ENCODE results near the gene PADI1. TPM values are rescaled to one million over a fixed set of nuclear protein-coding genes. Genes with fewer than 3 reads are reported as not detected.

The PADI1 gene
- total and polyA plus RNA-seq, 2 donors (not counting 1 experiment from before 2014, with no cell fraction given) = not detected

DNA sequence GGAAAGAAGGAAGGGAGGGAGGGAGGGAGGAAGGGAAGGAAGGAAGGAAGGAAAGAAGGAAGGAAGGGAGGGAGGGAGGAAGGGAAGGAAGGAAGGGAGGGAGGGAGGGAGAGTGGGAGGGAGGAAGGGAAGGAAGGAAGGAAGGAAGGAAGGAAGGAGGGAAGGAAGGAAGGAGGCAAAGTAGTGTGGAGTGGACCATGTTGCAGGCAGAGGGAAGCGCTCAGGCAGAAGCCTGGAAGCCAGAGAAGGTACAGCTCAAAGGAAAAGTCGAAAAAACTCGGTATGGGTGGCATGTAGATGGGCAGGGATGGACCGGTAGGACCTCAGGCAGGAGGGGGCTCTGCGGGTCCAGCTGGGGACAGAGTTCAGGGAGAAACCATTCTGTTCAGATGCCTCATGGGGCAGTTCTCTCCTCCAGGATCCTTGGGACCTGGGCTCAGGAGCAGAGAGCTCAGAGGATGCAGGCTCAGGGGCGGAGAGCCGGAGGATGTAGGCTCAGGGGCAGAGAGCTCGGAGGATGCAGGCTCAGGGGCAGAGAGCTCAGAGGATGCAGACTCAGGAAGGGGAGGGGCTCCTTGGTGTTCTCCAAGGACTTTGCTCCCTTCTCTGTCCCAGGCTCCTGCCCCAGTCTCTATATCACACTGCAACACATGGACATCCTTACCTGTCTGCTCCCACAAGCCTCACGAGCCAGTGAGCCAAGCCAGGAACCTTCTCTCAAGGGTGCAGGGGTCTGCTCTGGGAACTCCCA, 30.4 kb downstream of the PADI1 start:
- Histone ChIP-seq H4K20me1 (ENCODE audit: control insufficient read depth, insufficient read depth, low read length, poor library complexity, severe bottlenecking) (no peaks in the 10 kb centered on the region), H3K27me3 (replicated peaks in 1 of 4; ENCODE audit: control extremely low read depth in 1 of 4, control insufficient read depth in 3 of 4, insufficient read depth in 4 of 4, low read length in 3 of 4) (no peaks in the 10 kb centered on the region), H3K4me3 (ENCODE audit: control extremely low read depth in 1 of 5, extremely low read depth in 1 of 5, insufficient read depth in 1 of 5, low read depth in 2 of 5, low read length in 4 of 5) (no peak overlapping the region), H3K9ac (ENCODE audit: low read length) (no peak overlapping the region), H2AFZ (ENCODE audit: insufficient read depth, low read depth, low read length, poor library complexity, severe bottlenecking) (no peak overlapping the region), H3K79me2 (ENCODE audit: control insufficient read depth, insufficient read depth, low read length) (no peaks in the 10 kb centered on the region), H3K4me1 (ENCODE audit: control insufficient read depth in 2 of 2, insufficient read depth in 2 of 2, low read length in 2 of 2) (peaks cover 0 to 4% of the 10 kb centered on the region in 2 donors), H3K36me3 (replicated peaks in 1 of 2; ENCODE audit: control extremely low read depth in 1 of 2, control insufficient read depth in 1 of 2, extremely low read depth in 1 of 2, insufficient read depth in 2 of 2, low read length in 1 of 2) (no peaks in the 10 kb centered on the region), H3K9me3 (ENCODE audit: control extremely low read depth in 1 of 3, control insufficient read depth in 2 of 3, insufficient read depth in 1 of 3, low read length in 2 of 3) (no peaks in the 10 kb centered on the region), H3K4me2 (replicated peaks; ENCODE audit: low read depth, low read length, poor library complexity, severe bottlenecking) (no peak overlapping the region), H3K27ac (ENCODE audit: low read length in 2 of 2) (no peak overlapping the region)
- ChIA-PET POLR2A (no interaction called here), CTCF (interaction anchor here (1.1 to 11.1 kb wide), 6 partner anchors 23 to 177 kb away, joined by 3 to 373 read pairs (median 6); partner anchors contain the start of gene PADI2)
- DNase-seq (no peak), ATAC-seq (ENCODE audit: low read depth) (no peak)
- no peak overlapping the region for H3K4me3 Mint-ChIP-seq
- H3K27me3 Mint-ChIP-seq = no peaks in the 10 kb centered on the region
- no peaks in the 10 kb centered on the region for H3K9me3 Mint-ChIP-seq (ENCODE audit: insufficient read depth)
- 95% methylated on average over 7 of the region's 9 CpGs for WGBS (ENCODE audit: insufficient coverage)
- H3K4me1 Mint-ChIP-seq = peaks cover 22% of the 10 kb centered on the region
- H3K27ac Mint-ChIP-seq = no peak overlapping the region
- intact Hi-C loops (cut with micrococcal nuclease) = loop anchor here (5.0 kb wide), 2 partner anchors 93 to 102 kb away; no protein-coding TSS in a partner anchor
- TF ChIP-seq, protein P1, sequence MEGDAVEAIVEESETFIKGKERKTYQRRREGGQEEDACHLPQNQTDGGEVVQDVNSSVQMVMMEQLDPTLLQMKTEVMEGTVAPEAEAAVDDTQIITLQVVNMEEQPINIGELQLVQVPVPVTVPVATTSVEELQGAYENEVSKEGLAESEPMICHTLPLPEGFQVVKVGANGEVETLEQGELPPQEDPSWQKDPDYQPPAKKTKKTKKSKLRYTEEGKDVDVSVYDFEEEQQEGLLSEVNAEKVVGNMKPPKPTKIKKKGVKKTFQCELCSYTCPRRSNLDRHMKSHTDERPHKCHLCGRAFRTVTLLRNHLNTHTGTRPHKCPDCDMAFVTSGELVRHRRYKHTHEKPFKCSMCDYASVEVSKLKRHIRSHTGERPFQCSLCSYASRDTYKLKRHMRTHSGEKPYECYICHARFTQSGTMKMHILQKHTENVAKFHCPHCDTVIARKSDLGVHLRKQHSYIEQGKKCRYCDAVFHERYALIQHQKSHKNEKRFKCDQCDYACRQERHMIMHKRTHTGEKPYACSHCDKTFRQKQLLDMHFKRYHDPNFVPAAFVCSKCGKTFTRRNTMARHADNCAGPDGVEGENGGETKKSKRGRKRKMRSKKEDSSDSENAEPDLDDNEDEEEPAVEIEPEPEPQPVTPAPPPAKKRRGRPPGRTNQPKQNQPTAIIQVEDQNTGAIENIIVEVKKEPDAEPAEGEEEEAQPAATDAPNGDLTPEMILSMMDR (IDR thresholded peaks at IDR 0.05) = no peak
- TF ChIP-seq EZH2 (IDR thresholded peaks at IDR 0.05; ENCODE audit: borderline replicate concordance, insufficient read depth, low read depth, low read length, poor library complexity, severe bottlenecking) = no peak

Data from B cell (primary cell).